Stimulated activated naive B cell treated with anti-CD40 and anti-IgM and Interleukin-4, amounts not matched to agents 10 μg/mL and 1 μg/mL and 100 μg/mL, for 72 hours (primary cell): ENCODE results near the gene HSPG2.

Source experiments
- ATAC-seq, 2 donors: fragments of 150-1000 bp; cut with Tn5 transposase; replicated peaks; 2 replicates each; pipeline ENCODE4 v1.10.0; 2021; ENCODE audit warnings: moderate library complexity in 1 of 2
- DNase-seq: peaks from one replicate; pipeline ENCODE4 v3.0.0; 2021
- H3K27ac Mint-ChIP-seq: one replicate; pipeline ENCODE4 v1.8.0; 2022; ENCODE audit warnings: mild to moderate bottlenecking, mixed read lengths
- H3K27me3 Mint-ChIP-seq, 2 donors: one replicate each; pipeline ENCODE4 v1.8.0; 2022; ENCODE audit warnings: mixed read lengths in 2 of 2
- H3K36me3 Mint-ChIP-seq, 2 donors: one replicate each; pipeline ENCODE4 v1.8.0; 2022; ENCODE audit warnings: mixed read lengths in 2 of 2, mild to moderate bottlenecking in 1 of 2
- H3K4me1 Mint-ChIP-seq, 2 donors: one replicate each; pipeline ENCODE4 v1.8.0; 2022; ENCODE audit warnings: mixed read lengths in 2 of 2, mild to moderate bottlenecking in 1 of 2
- H3K4me3 Mint-ChIP-seq, 2 donors: one replicate each; pipeline ENCODE4 v1.8.0; 2022; ENCODE audit warnings: mild to moderate bottlenecking in 2 of 2, mixed read lengths in 2 of 2, moderate library complexity in 1 of 2
- H3K9me3 Mint-ChIP-seq, 2 donors: one replicate each; pipeline ENCODE4 v1.8.0; 2022; ENCODE audit warnings: mixed read lengths in 2 of 2, mild to moderate bottlenecking in 1 of 2

The HSPG2 gene

DNA sequence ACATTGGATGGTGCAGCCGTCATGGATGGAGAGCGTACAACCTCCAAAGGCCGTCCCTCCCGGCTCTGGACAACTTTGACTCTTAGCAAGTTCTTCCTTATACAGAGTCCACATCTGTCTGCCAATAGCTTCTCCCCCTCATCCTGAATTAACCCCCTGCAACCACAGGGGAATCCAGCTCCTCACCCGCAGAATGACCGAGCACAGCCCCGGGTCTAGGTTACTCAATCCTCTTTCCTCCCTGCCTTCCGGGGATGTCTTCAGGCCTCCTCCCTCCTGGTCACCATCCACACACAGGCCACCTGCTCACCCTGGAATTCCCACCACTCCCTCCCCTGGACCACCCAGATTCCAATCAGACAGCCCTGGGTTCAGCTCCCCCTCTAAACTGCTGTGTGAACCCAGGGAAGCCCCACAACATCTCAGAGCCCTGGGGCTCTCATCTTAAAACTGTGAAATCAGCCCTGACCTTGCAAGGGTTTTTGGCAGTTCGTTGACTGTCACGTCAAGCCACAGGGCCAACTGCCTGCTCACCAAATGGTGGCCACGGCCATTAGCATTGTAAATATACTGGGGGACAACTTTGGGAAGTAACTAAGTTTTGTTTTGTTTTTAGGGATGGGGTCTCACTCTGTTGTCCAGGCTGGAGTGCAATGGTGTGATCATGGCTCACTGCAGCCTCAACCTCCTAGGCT lies 54.2 kb downstream of the HSPG2 start:
- Mint-ChIP-seq H3K9me3 (no peaks in the 10 kb centered on the region), H3K4me1 (no peaks in the 10 kb centered on the region), H3K27ac (no peak overlapping the region), H3K4me3 (no peak overlapping the region), H3K27me3 (peaks cover 0 to 8% of the 10 kb centered on the region in 2 donors), H3K36me3 (no peaks in the 10 kb centered on the region)
- no peak for ATAC-seq
- DNase-seq, result no peak

DNA sequence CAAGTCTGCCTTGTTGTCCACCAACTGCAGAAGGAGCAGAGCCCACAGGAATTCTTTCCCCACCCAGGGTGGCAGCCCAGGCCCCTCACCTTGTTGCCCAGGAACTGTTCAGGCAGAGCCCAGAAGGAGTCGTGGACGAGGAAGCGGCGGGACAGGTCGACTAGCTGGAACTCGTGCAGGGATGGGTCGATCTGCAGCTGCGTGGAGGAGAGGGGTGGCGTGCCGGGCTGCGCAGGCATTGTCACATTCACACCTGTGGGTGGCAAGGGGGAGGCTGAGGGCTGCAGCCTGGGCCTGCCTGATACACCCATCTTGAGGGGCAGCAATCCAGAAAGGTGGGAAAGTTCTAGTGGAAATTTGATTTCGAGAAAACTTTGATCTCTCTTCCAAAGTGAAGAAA lies 55.9 kb downstream of the HSPG2 start:
- Mint-ChIP-seq H3K9me3 (no peaks in the 10 kb centered on the region), H3K36me3 (no peaks in the 10 kb centered on the region), H3K27me3 (peaks cover 0 to 8% of the 10 kb centered on the region in 2 donors), H3K27ac (no peak overlapping the region), H3K4me1 (no peaks in the 10 kb centered on the region), H3K4me3 (no peak overlapping the region)
- DNase-seq (no peak), ATAC-seq (no peak)

DNA sequence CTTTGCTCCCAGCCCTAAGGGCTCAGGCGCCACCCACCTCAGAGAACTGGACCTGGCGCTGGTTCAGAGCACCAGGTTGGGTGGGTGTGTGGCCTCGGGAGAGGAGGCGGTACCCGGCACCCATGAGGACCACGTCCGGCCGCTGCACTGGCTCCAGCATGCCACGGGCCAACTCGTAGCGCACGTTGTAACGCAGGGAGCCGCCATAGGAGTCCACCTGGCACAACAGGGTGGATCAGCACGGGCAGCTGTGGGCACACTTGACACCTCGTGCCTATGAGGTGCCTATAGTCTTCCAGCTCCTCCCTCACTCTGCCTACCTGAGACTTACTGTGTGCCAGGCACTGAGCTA lies 56.5 kb downstream of the HSPG2 start:
- no peak for ATAC-seq
- DNase-seq, result no peak
- no peak overlapping the region for H3K27ac Mint-ChIP-seq
- H3K36me3 Mint-ChIP-seq, result no peaks in the 10 kb centered on the region
- no peaks in the 10 kb centered on the region for H3K9me3 Mint-ChIP-seq
- H3K4me1 Mint-ChIP-seq, result no peaks in the 10 kb centered on the region
- peaks cover 0 to 8% of the 10 kb centered on the region in 2 donors for H3K27me3 Mint-ChIP-seq
- H3K4me3 Mint-ChIP-seq, result no peak overlapping the region

DNA sequence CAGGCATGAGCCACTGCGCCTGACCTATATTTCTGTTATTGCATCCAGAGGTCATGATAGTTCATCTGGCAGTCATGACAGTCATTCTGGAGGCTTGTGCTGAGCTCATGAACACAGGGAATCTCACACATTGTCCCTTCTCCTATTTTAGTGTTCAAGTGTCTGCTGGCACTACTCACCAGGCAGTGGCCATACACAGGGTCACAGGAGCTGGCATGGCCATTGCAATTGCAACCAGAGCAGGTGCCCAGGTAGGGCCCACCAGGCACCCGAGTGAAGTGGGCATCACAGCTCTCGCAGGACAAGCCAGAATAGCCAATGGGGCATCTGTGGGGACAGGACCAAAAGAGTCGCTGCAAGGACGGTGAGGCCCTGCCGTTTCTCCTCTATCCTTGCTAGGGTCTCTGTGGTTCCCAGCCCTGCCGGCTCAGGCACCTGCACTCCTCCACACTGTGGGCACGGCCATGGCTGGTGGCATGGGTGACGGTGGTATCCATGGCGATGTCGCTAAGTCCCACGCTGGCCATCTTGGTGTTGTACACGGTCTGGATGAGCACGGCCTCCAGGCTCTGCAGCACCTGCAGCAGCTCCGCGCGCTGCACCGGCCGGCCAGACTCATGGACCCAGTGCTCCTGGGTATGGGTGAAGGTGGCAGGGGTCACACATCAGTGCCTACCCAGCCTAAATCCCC lies 57.0 kb downstream of the HSPG2 start:
- Mint-ChIP-seq H3K4me3 (no peak overlapping the region), H3K36me3 (no peaks in the 10 kb centered on the region), H3K27me3 (peaks cover 0 to 4% of the 10 kb centered on the region in 2 donors), H3K4me1 (no peaks in the 10 kb centered on the region), H3K9me3 (no peaks in the 10 kb centered on the region), H3K27ac (no peak overlapping the region)
- no peak for ATAC-seq
- DNase-seq, result no peak

GRCh38 chr1:21878840-21879478 lies 58.2 kb downstream of the HSPG2 start:
- Mint-ChIP-seq H3K36me3 (no peaks in the 10 kb centered on the region), H3K27ac (no peak overlapping the region), H3K4me3 (no peak overlapping the region), H3K27me3 (peaks cover 0 to 4% of the 10 kb centered on the region in 2 donors), H3K4me1 (no peaks in the 10 kb centered on the region), H3K9me3 (no peaks in the 10 kb centered on the region)
- ATAC-seq, result no peak
- no peak for DNase-seq

GRCh38 chr1:21878009-21878773 lies 58.9 kb downstream of the HSPG2 start:
- H3K4me1 Mint-ChIP-seq, result no peaks in the 10 kb centered on the region
- peaks cover 0 to 4% of the 10 kb centered on the region in 2 donors for H3K27me3 Mint-ChIP-seq
- H3K9me3 Mint-ChIP-seq, result no peaks in the 10 kb centered on the region
- no peak overlapping the region for H3K27ac Mint-ChIP-seq
- ATAC-seq (no peak), DNase-seq (no peak)
- no peak overlapping the region for H3K4me3 Mint-ChIP-seq
- H3K36me3 Mint-ChIP-seq, result no peaks in the 10 kb centered on the region

- peaks cover 0 to 6% of the 10 kb centered on the region in 2 donors for H3K27me3 Mint-ChIP-seq
- peaks cover 0 to 8% of the 10 kb centered on the region in 2 donors for H3K4me1 Mint-ChIP-seq
- ATAC-seq (no peak), DNase-seq (no peak)
- H3K9me3 Mint-ChIP-seq, result no peaks in the 10 kb centered on the region
- H3K27ac Mint-ChIP-seq, result no peak overlapping the region
- no peaks in the 10 kb centered on the region for H3K36me3 Mint-ChIP-seq
- no peak overlapping the region for H3K4me3 Mint-ChIP-seq
Observed at GRCh38 chr1:21876267-21876666, 60.8 kb downstream of the HSPG2 start.

GRCh38 chr1:21875621-21876063 lies 61.5 kb downstream of the HSPG2 start:
- Mint-ChIP-seq H3K4me1 (peaks cover 0 to 8% of the 10 kb centered on the region in 2 donors), H3K9me3 (no peaks in the 10 kb centered on the region), H3K36me3 (no peaks in the 10 kb centered on the region), H3K4me3 (no peak overlapping the region), H3K27ac (no peak overlapping the region), H3K27me3 (peaks cover 0 to 6% of the 10 kb centered on the region in 2 donors)
- DNase-seq (no peak), ATAC-seq (no peak)

DNA sequence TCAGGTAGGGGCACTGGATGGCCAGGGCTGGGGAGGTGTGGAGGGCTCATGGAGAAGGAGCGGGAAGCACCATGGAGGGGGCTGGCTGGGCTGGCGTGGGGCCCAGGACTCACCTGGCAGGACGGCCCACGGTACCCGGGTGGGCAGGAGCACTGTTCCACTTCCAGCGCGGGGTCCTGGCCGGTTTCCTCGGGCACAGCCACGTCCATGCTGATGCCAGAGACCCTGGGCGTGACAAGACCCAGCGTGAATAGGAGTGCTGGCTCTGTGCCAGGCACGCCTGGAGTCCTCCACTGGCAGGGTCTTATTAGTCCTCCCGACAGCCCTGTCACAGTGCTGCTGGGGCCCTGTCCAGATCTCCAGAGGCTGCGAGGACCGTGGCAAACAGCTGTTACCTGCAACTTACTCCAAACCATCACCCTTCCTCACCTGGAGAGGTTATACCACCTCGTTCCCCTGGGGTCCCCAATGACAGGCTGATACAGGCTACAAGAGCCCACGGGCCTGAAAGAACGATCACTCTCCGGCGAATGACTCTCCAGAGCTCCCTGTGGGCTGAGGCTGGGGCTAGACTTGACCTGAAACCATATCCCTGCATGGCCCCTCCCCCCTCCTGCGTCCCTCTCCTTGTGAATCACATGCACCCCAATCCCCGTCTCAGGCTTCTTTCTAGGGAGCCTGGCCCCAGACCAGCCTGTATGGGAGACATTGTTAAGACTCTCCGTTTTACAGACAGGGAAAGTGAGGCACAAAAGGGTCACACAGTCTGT lies 62.1 kb downstream of the HSPG2 start:
- Mint-ChIP-seq H3K36me3 (no peaks in the 10 kb centered on the region), H3K27ac (peak overlapping the region; percentile 25), H3K9me3 (no peaks in the 10 kb centered on the region), H3K4me3 (no peak overlapping the region), H3K4me1 (peaks cover 0 to 8% of the 10 kb centered on the region in 2 donors), H3K27me3 (peaks cover 0 to 6% of the 10 kb centered on the region in 2 donors)
- ATAC-seq (no peak), DNase-seq (no peak)

DNA sequence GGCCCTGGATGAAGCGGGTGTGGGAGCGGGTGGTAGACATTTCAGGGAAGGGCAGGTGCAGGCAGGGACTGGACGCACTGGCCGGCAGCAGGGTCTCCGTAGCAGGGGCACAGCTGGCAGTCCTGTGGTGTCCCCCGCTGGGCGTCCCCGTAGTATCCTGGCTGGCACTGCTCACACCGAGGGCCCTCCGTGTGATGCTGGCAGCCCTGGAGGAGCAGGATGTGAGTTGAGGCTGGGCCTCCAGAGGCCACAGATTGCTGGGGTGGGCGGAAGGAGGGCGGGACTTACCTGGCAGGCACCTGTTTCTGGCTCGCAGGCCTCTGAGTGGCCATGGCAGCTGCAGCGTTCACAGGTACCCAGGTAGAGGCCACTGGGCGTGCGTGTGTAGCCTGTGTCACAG lies 62.8 kb downstream of the HSPG2 start:
- no peak for DNase-seq
- Mint-ChIP-seq H3K4me1 (peaks cover 0 to 8% of the 10 kb centered on the region in 2 donors), H3K36me3 (no peaks in the 10 kb centered on the region), H3K9me3 (no peaks in the 10 kb centered on the region), H3K4me3 (no peak overlapping the region), H3K27ac (no peak overlapping the region), H3K27me3 (peaks cover 0 to 6% of the 10 kb centered on the region in 2 donors)
- ATAC-seq, result no peak

- Mint-ChIP-seq H3K27ac (no peak overlapping the region), H3K4me1 (peaks cover 1 to 8% of the 10 kb centered on the region in 2 donors), H3K9me3 (no peaks in the 10 kb centered on the region), H3K36me3 (no peaks in the 10 kb centered on the region), H3K4me3 (no peak overlapping the region), H3K27me3 (peaks cover 0 to 6% of the 10 kb centered on the region in 2 donors)
- no peak for ATAC-seq
- no peak for DNase-seq
Observed at GRCh38 chr1:21873761-21874160, 63.3 kb downstream of the HSPG2 start.

DNA sequence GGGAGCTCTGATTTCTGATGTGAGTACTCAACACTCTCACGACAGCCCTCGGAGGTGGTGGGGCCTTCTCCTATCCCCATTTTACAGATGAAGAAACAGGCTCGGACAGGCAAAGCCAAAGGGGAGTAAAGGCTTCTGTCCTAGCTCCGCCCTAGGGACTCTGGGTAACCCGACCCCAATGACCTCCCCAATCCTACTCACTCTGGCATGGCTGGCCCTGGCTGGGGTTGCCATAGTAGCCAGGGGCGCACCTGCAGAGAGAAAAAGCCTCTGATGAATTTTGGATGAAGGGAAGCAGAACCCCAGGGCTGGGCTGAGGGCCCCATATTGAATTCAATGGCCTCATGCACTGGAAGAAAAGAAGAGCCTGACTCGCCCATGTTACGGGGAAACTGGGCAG lies 63.9 kb downstream of the HSPG2 start:
- Mint-ChIP-seq H3K27me3 (peaks cover 0 to 6% of the 10 kb centered on the region in 2 donors), H3K27ac (no peak overlapping the region), H3K9me3 (no peaks in the 10 kb centered on the region), H3K4me1 (peaks cover 1 to 8% of the 10 kb centered on the region in 2 donors), H3K36me3 (no peaks in the 10 kb centered on the region), H3K4me3 (no peak overlapping the region)
- no peak for DNase-seq
- no peak for ATAC-seq

DNA sequence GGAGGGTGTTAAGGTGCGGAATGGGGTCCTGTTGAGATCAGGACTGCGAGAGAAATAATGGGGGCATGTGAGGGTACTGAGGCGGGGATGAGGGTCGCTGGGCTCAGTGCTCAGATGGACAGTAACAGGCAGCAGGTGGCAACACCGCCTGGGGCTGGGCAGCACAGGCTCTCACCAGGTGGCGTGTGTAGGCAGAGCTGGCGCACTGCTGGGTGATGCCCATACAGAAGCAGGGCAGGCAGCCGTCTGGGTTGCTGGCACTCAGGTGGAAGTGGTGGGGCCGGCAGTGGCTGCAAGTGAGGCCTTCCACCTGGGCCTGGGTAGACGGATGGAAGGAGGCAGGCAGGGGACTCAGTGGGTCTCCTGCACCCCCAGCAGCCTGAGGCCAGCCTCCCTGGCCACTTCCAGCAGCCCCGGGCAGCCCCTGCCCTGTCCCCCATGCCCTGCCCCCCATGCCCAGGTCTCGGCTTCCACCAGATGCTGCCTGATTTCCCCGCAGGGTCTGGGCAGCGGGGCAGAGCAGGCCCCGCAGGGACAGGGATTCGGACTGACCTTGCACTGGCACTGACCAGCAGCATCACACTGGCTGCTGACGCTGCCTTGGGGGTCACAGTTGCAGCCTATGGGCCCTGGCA lies 64.5 kb downstream of the HSPG2 start:
- Mint-ChIP-seq H3K27ac (no peak overlapping the region), H3K4me3 (no peak overlapping the region)

More for the DNA sequence above, 64.5 kb downstream of the HSPG2 start:
- no peaks in the 10 kb centered on the region for H3K9me3 Mint-ChIP-seq
- ATAC-seq, result no peak
- peaks cover 0 to 6% of the 10 kb centered on the region in 2 donors for H3K27me3 Mint-ChIP-seq
- H3K4me1 Mint-ChIP-seq, result peaks cover 2 to 11% of the 10 kb centered on the region in 2 donors
- no peaks in the 10 kb centered on the region for H3K36me3 Mint-ChIP-seq
- no peak for DNase-seq
